ENCODE results near the gene KATNBL1.

- TF ChIP-seq POLR2AphosphoS5 (IDR thresholded peaks at IDR 0.05) (no peak), POLR2A (IDR thresholded peaks at IDR 0.05) (no peak)
Observed at GRCh38 chr15:34147371-34148140, 62.3 kb downstream of the KATNBL1 start.
